Measurements from ENCODE around the gene NOS2. TPM values are rescaled to one million over a fixed set of nuclear protein-coding genes. Genes with fewer than 3 reads are reported as not detected.

Gene NOS2
- total RNA-seq, 1 donor from 2014 or later: 26.6 TPM

GRCh38 chr17:27776882-27777624 lies 23.3 kb downstream of the NOS2 start:
- H3K27me3 Mint-ChIP-seq (ENCODE audit: insufficient read depth, low read depth): peaks cover 4% of the 10 kb centered on the region
- H3K9ac ChIP-seq: no peak overlapping the region
- H3K9me3 Mint-ChIP-seq: no peaks in the 10 kb centered on the region
- no peak for TF ChIP-seq CTCF (IDR thresholded peaks at IDR 0.05)
- no peak for TF ChIP-seq EZH2phosphoT487 (IDR thresholded peaks at IDR 0.05)
- no peak for TF ChIP-seq EZH2 (IDR thresholded peaks at IDR 0.05)
- no peak overlapping the region for H3K4me3 Mint-ChIP-seq
- no peak overlapping the region for H3K27ac ChIP-seq
- peaks cover 7% of the 10 kb centered on the region for H3K4me1 Mint-ChIP-seq
- no peaks in the 10 kb centered on the region for H3K9me3 ChIP-seq (ENCODE audit: low read depth)
- no peak overlapping the region for H3K4me2 ChIP-seq
- H4K20me1 ChIP-seq (ENCODE audit: low read depth): no peaks in the 10 kb centered on the region
- no peak for DNase-seq (ENCODE audit: low spot score)
- H3K4me3 ChIP-seq: no peak overlapping the region
- H3K27me3 ChIP-seq: no peaks in the 10 kb centered on the region
- no peaks in the 10 kb centered on the region for H3F3A ChIP-seq (ENCODE audit: low read depth)
- H2AFZ ChIP-seq (replicated peaks): no peak overlapping the region
- H3K36me3 Mint-ChIP-seq: peaks cover under 1% of the 10 kb centered on the region
- no peak overlapping the region for H3K27ac Mint-ChIP-seq
- no peaks in the 10 kb centered on the region for H3K79me2 ChIP-seq (ENCODE audit: low read depth)
- H3K36me3 ChIP-seq: no peaks in the 10 kb centered on the region
- H3K4me1 ChIP-seq: no peaks in the 10 kb centered on the region

- Mint-ChIP-seq H3K9me3 (no peaks in the 10 kb centered on the region), H3K4me3 (no peak overlapping the region), H3K4me1 (peaks cover 4% of the 10 kb centered on the region), H3K27ac (no peak overlapping the region), H3K27me3 (ENCODE audit: insufficient read depth, low read depth) (peaks cover 4% of the 10 kb centered on the region), H3K36me3 (no peaks in the 10 kb centered on the region)
- Histone ChIP-seq H4K20me1 (ENCODE audit: low read depth) (no peaks in the 10 kb centered on the region), H3K27me3 (no peaks in the 10 kb centered on the region), H3K9me3 (ENCODE audit: low read depth) (no peaks in the 10 kb centered on the region), H3K79me2 (ENCODE audit: low read depth) (no peaks in the 10 kb centered on the region), H3K9ac (no peak overlapping the region), H3K4me2 (no peak overlapping the region), H3K36me3 (no peaks in the 10 kb centered on the region), H3K4me3 (no peak overlapping the region), H2AFZ (replicated peaks) (no peak overlapping the region), H3F3A (ENCODE audit: low read depth) (no peaks in the 10 kb centered on the region), H3K4me1 (no peaks in the 10 kb centered on the region), H3K27ac (no peak overlapping the region)
- TF ChIP-seq EZH2phosphoT487 (IDR thresholded peaks at IDR 0.05) (no peak), CTCF (IDR thresholded peaks at IDR 0.05) (no peak), EZH2 (IDR thresholded peaks at IDR 0.05) (no peak)
- no peak for DNase-seq (ENCODE audit: low spot score)
Measured at GRCh38 chr17:27771586-27771985, 28.7 kb downstream of the NOS2 start.

GRCh38 chr17:27770877-27771276 lies 29.5 kb downstream of the NOS2 start:
- H3K9me3 ChIP-seq (ENCODE audit: low read depth): no peaks in the 10 kb centered on the region
- no peaks in the 10 kb centered on the region for H3K27me3 ChIP-seq
- peaks cover 3% of the 10 kb centered on the region for H3K27me3 Mint-ChIP-seq (ENCODE audit: insufficient read depth, low read depth)
- TF ChIP-seq EZH2phosphoT487 (IDR thresholded peaks at IDR 0.05): no peak
- no peak for TF ChIP-seq CTCF (IDR thresholded peaks at IDR 0.05)
- no peak for TF ChIP-seq EZH2 (IDR thresholded peaks at IDR 0.05)
- H3K4me1 Mint-ChIP-seq: peaks cover 4% of the 10 kb centered on the region
- H3K36me3 Mint-ChIP-seq: no peaks in the 10 kb centered on the region
- no peak overlapping the region for H3K27ac ChIP-seq
- no peaks in the 10 kb centered on the region for H3K79me2 ChIP-seq (ENCODE audit: low read depth)
- H3F3A ChIP-seq (ENCODE audit: low read depth): no peaks in the 10 kb centered on the region
- H3K27ac Mint-ChIP-seq: no peak overlapping the region
- no peaks in the 10 kb centered on the region for H3K4me1 ChIP-seq
- H2AFZ ChIP-seq (replicated peaks): no peak overlapping the region
- no peak overlapping the region for H3K4me3 Mint-ChIP-seq
- no peaks in the 10 kb centered on the region for H3K36me3 ChIP-seq
- no peak overlapping the region for H3K4me3 ChIP-seq
- H4K20me1 ChIP-seq (ENCODE audit: low read depth): no peaks in the 10 kb centered on the region
- no peak overlapping the region for H3K4me2 ChIP-seq
- no peaks in the 10 kb centered on the region for H3K9me3 Mint-ChIP-seq
- H3K9ac ChIP-seq: no peak overlapping the region
- no peak for DNase-seq (ENCODE audit: low spot score)

Data from neural progenitor cell (in vitro differentiated cells).